GM12878 (cell line): ENCODE results near the gene MAP4K1. TPM values are rescaled to one million over a fixed set of nuclear protein-coding genes. Genes with fewer than 3 reads are reported as not detected.

Source experiments
- ASH2L ChIP-seq: fragments of 300-600, 200-600 bp; sonication (generic); IDR thresholded peaks from 2 replicates; pipeline ENCODE4 v1.6.1; 2017; ENCODE audit warnings: low read depth, mild to moderate bottlenecking, borderline replicate concordance
- BRCA1 ChIP-seq: IDR thresholded peaks from 2 replicates; pipeline ENCODE4 v1.6.1; 2011; ENCODE audit warnings: low read depth, low read length, improper control_type of control experiment
- CBFB ChIP-seq: IDR thresholded peaks from 2 replicates; pipeline ENCODE4 v1.6.1; 2016; ENCODE audit warnings: antibody characterized with exemption, low read depth
- CHD2 ChIP-seq: IDR thresholded peaks from 2 replicates; pipeline ENCODE4 v1.6.1; 2011; ENCODE audit warnings: low read depth, low read length, improper control_type of control experiment, borderline replicate concordance
- FOXM1 ChIP-seq: IDR thresholded peaks from 2 replicates; pipeline ENCODE4 v1.6.1; 2012; ENCODE audit warnings: low read depth, mild to moderate bottlenecking, inconsistent platforms, low read length, moderate library complexity
- IKZF1 ChIP-seq: fragments of 450-650 bp; conservative IDR thresholded peaks from 2 replicates; pipeline ENCODE4 v1.6.1; 2017; ENCODE audit warnings: antibody characterized with exemption, mild to moderate bottlenecking
- NFYB ChIP-seq: IDR thresholded peaks from 2 replicates; pipeline ENCODE4 v1.6.1; 2011; ENCODE audit warnings: low read depth, mild to moderate bottlenecking, low read length, improper control_type of control experiment, moderate library complexity; ENCODE audit not compliant: insufficient read depth
- NR2F1 ChIP-seq: fragments of 450-650 bp; conservative IDR thresholded peaks from 2 replicates; pipeline ENCODE4 v1.6.1; 2017; ENCODE audit warnings: mild to moderate bottlenecking
- POLR2AphosphoS5 ChIP-seq: IDR thresholded peaks from 2 replicates; pipeline ENCODE4 v1.6.1; 2011; ENCODE audit warnings: mild to moderate bottlenecking, low read length, inconsistent platforms
- SIN3A ChIP-seq: IDR thresholded peaks from 2 replicates; pipeline ENCODE4 v1.6.1; 2012; ENCODE audit warnings: low read depth, low read length, improper control_type of control experiment
- SPI1 ChIP-seq: IDR thresholded peaks from 2 replicates; pipeline ENCODE4 v1.6.1; 2011; ENCODE audit warnings: low read depth, mild to moderate bottlenecking, low read length, moderate library complexity, borderline replicate concordance; ENCODE audit not compliant: insufficient read depth
- SUPT20H ChIP-seq: IDR thresholded peaks from 2 replicates; pipeline ENCODE4 v1.6.1; 2011; ENCODE audit warnings: low read depth, mild to moderate bottlenecking, low read length, moderate library complexity, borderline replicate concordance; ENCODE audit not compliant: control insufficient read depth
- TARDBP ChIP-seq: IDR thresholded peaks from 2 replicates; pipeline ENCODE4 v1.6.1; 2016; ENCODE audit warnings: borderline replicate concordance
- TBL1XR1 ChIP-seq: IDR thresholded peaks from 2 replicates; pipeline ENCODE4 v1.6.1; 2012; ENCODE audit warnings: low read depth, low read length, improper control_type of control experiment
- TCF12 ChIP-seq: IDR thresholded peaks from 2 replicates; pipeline ENCODE4 v1.6.1; 2011; ENCODE audit warnings: low read depth, mild to moderate bottlenecking, low read length
- TCF3 ChIP-seq: IDR thresholded peaks from 2 replicates; pipeline ENCODE4 v1.6.1; 2012; ENCODE audit warnings: low read depth, mild to moderate bottlenecking, low read length, borderline replicate concordance; ENCODE audit not compliant: insufficient read depth
- ZNF207 ChIP-seq: fragments of 450-650 bp; IDR thresholded peaks from 2 replicates; pipeline ENCODE4 v1.6.1; 2014; ENCODE audit warnings: antibody characterized with exemption, mild to moderate bottlenecking, borderline replicate concordance
- ZNF274 ChIP-seq: IDR thresholded peaks from one replicate; pipeline ENCODE4 v1.8.0; 2011; ENCODE audit not compliant: insufficient read length, insufficient read depth
- polyA plus RNA-seq, 11 experiments: library from polyadenylated mRNA; depleted of rRNA in 4 of 11; unstranded in 6 of 11; stranded (reverse) in 5 of 11; fragments of >200 nt; fragmentation: Nextera tagmentation in 4 of 11; fragmentation: Illumina TruSeq in 1 of 11; extraction: Ambion mirVana in 4 of 11; extraction: Trizol in 1 of 11; gene quantifications; 1 replicate in 1 of 11; 2 replicates in 10 of 11; pipeline versions ENCODE4 v1.2.1 to v1.2.3, GENCODE V29; 2011 to 2016; ENCODE audit warnings: inconsistent platforms in 2 of 11, missing spikeins in 2 of 11, low read depth in 1 of 11
- total RNA-seq, 4 experiments: library from RNA; depleted of rRNA in 3 of 4; stranded (reverse); fragments of >200 nt in 3 of 4; fragmentation: Illumina TruSeq in 1 of 4; extraction: Trizol in 1 of 4; gene quantifications; 2 replicates each; pipeline versions ENCODE4 v1.2.1 to v1.2.3, GENCODE V29; 2013 to 2021
- TF ChIP-seq, protein P1 (sequence below): IDR thresholded peaks from 2 replicates; pipeline ENCODE4 v1.6.1; 2011; ENCODE audit warnings: borderline replicate concordance, low read depth, mild to moderate bottlenecking, moderate library complexity, mixed read lengths, low read length; ENCODE audit not compliant: insufficient read depth; ENCODE audit errors: extremely low read length
- TF ChIP-seq, protein P2 (sequence below): IDR thresholded peaks from 2 replicates; pipeline ENCODE4 v1.6.1; 2011; ENCODE audit warnings: low read depth, low read length, improper control_type of control experiment, borderline replicate concordance
- TF ChIP-seq, protein P3 (sequence below): fragments of 450-650 bp; IDR thresholded peaks from 2 replicates; pipeline ENCODE4 v1.6.1; 2016; ENCODE audit warnings: mild to moderate bottlenecking
- TF ChIP-seq, protein P4 (sequence below): IDR thresholded peaks from 2 replicates; pipeline ENCODE4 v1.6.1; 2012; ENCODE audit warnings: low read depth, low read length, improper control_type of control experiment
- TF ChIP-seq, protein P5 (sequence below): fragments of 450-650 bp; IDR thresholded peaks from 2 replicates; pipeline ENCODE4 v1.6.1; 2017; ENCODE audit warnings: low read depth, mild to moderate bottlenecking, moderate library complexity

MAP4K1 gene
- total and polyA plus RNA-seq, 10 of the 15 experiments (the other 5 are each of a cell fraction or from before 2014, with no cell fraction given), result 39.2 to 306 (median 140) TPM

DNA sequence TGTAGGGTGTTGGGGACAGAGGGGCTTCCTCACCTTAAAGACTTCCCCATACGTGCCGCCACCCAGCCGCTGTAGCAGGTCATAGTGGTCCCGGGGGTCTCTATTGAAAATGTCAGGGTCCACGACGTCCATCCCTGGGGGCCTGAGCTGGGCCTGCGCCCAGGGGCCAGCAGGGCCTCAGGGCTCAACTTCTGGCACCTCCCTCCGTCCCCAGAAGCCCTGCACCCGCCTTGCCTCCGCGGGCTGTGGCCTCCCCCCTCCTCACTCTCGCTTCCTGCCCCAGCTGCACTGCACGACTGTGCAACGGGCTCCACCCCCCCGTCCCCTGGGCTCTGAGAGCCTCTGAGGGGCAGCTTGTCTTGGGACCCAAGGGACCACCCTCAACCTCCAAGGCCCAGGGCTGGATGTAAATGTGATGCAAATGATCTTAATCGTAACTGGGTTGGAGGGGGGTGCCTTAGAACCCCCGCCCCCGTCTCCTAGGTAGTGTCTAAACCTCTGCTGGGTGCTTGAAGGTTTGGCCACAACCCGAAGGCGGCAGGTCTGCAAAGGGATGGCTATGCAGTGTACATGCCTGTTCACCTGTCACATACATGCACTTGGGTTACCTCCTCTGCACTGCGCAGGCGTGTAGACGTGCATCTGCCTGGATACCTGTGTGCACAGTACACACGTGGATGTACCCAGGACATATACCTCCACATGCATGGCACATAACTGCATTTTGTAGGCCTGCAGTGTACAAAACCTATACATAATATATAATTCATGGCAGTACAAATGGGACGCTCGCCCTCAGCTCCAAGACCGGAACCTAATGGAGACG, at the start of gene MAP4K1 (continued):
- TF ChIP-seq NR2F1, result peak; percentile 71
- TF ChIP-seq TBL1XR1, result no peak; the same call in 1 of the 2 replicates
- no peak for TF ChIP-seq SUPT20H
- peak; percentile 52; the same call in 1 of the 2 replicates for TF ChIP-seq CBFB
- TF ChIP-seq, protein P1, sequence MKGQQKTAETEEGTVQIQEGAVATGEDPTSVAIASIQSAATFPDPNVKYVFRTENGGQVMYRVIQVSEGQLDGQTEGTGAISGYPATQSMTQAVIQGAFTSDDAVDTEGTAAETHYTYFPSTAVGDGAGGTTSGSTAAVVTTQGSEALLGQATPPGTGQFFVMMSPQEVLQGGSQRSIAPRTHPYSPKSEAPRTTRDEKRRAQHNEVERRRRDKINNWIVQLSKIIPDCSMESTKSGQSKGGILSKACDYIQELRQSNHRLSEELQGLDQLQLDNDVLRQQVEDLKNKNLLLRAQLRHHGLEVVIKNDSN, result no peak
- TF ChIP-seq BRCA1, result no peak
- no peak for TF ChIP-seq ZNF207
- no peak for TF ChIP-seq ZNF274
- peak; percentile 64 for TF ChIP-seq IKZF1
- TF ChIP-seq, protein P2, sequence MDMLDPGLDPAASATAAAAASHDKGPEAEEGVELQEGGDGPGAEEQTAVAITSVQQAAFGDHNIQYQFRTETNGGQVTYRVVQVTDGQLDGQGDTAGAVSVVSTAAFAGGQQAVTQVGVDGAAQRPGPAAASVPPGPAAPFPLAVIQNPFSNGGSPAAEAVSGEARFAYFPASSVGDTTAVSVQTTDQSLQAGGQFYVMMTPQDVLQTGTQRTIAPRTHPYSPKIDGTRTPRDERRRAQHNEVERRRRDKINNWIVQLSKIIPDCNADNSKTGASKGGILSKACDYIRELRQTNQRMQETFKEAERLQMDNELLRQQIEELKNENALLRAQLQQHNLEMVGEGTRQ, result no peak
- TF ChIP-seq, protein P3, sequence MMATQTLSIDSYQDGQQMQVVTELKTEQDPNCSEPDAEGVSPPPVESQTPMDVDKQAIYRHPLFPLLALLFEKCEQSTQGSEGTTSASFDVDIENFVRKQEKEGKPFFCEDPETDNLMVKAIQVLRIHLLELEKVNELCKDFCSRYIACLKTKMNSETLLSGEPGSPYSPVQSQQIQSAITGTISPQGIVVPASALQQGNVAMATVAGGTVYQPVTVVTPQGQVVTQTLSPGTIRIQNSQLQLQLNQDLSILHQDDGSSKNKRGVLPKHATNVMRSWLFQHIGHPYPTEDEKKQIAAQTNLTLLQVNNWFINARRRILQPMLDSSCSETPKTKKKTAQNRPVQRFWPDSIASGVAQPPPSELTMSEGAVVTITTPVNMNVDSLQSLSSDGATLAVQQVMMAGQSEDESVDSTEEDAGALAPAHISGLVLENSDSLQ, result peak; percentile 81
- TF ChIP-seq TCF12, result peak; percentile 88
- TF ChIP-seq CHD2, result peak; percentile 86
- peak; percentile 64 for TF ChIP-seq TCF3
- TF ChIP-seq, protein P4, sequence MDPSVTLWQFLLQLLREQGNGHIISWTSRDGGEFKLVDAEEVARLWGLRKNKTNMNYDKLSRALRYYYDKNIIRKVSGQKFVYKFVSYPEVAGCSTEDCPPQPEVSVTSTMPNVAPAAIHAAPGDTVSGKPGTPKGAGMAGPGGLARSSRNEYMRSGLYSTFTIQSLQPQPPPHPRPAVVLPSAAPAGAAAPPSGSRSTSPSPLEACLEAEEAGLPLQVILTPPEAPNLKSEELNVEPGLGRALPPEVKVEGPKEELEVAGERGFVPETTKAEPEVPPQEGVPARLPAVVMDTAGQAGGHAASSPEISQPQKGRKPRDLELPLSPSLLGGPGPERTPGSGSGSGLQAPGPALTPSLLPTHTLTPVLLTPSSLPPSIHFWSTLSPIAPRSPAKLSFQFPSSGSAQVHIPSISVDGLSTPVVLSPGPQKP, result 0 out of 2 replicates have a peak, but pooled peaks have one; percentile 38
- TF ChIP-seq, protein P5, sequence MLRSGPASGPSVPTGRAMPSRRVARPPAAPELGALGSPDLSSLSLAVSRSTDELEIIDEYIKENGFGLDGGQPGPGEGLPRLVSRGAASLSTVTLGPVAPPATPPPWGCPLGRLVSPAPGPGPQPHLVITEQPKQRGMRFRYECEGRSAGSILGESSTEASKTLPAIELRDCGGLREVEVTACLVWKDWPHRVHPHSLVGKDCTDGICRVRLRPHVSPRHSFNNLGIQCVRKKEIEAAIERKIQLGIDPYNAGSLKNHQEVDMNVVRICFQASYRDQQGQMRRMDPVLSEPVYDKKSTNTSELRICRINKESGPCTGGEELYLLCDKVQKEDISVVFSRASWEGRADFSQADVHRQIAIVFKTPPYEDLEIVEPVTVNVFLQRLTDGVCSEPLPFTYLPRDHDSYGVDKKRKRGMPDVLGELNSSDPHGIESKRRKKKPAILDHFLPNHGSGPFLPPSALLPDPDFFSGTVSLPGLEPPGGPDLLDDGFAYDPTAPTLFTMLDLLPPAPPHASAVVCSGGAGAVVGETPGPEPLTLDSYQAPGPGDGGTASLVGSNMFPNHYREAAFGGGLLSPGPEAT, result peak; percentile 13; the same call in 1 of the 2 replicates
- peak; percentile 84; the same call in 1 of the 2 replicates for TF ChIP-seq TARDBP
- TF ChIP-seq FOXM1, result no peak
- peak; percentile 73; the same call in 1 of the 2 replicates for TF ChIP-seq POLR2AphosphoS5
- peak; percentile 48; the same call in 1 of the 2 replicates for TF ChIP-seq SPI1
- no peak for TF ChIP-seq ASH2L
- TF ChIP-seq NFYB, result no peak
- no peak; the same call in 1 of the 2 replicates for TF ChIP-seq SIN3A
